C4-2B (cell line): ENCODE results near the gene BRD3.
A peak's percentile ranks its signal among the peaks of the same experiment; 100 is the strongest.

Experiments
- H3K27ac ChIP-seq: fragments of 450-650 bp; 2 replicates; pipeline ENCODE4 v1.5.1; 2017
- ZFX ChIP-seq: fragments of 450-650 bp; IDR thresholded peaks from 2 replicates; pipeline ENCODE4 v1.6.1; 2017
- TF ChIP-seq, protein P1 (sequence below): fragments of 450-650 bp; conservative IDR thresholded peaks from 2 replicates; pipeline ENCODE4 v1.5.1; 2017; ENCODE audit warnings: mild to moderate bottlenecking

The BRD3 gene

DNA sequence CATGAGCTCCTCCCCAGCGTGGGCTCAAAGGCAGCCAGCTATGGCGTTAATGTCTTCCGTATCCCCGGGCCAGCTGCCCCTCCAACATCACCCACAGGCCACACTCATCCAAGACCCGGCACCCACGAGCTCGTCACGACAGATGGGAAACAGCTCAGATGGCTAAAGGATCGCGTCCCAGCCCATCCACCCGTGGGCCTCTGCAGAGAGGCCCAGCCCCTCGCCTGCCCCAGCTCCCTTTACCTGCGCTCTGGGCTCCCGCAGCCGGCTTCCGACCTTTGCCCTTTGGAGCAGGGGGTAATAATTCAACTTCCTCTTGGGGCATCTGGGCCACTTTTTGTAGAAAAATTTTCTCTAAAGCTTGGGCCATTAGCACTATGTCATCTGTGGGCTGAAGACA lies 16.5 kb downstream of the BRD3 start:
- TF ChIP-seq ZFX, result no peak
- no peak overlapping the region for H3K27ac ChIP-seq

DNA sequence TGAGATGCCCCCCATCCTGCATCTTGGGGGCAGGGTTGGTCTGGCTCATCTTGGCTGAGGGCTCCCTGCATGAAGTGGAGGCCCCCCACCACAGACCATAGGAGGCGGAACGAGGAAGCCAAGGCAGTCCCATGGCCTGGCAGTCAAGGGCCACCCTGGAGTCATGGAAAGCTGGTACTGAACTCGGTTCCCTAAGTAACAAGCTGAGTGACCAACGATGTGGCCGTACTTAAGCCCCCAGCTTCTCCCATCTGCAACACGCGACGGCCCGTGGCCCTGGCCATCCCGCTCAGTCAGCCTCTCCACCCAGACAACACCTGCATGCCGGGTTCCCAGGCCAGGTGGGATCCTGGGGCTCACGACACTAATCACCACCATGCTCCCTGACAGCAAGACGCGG lies 17.1 kb downstream of the BRD3 start:
- TF ChIP-seq ZFX, result no peak
- TF ChIP-seq, protein P1, sequence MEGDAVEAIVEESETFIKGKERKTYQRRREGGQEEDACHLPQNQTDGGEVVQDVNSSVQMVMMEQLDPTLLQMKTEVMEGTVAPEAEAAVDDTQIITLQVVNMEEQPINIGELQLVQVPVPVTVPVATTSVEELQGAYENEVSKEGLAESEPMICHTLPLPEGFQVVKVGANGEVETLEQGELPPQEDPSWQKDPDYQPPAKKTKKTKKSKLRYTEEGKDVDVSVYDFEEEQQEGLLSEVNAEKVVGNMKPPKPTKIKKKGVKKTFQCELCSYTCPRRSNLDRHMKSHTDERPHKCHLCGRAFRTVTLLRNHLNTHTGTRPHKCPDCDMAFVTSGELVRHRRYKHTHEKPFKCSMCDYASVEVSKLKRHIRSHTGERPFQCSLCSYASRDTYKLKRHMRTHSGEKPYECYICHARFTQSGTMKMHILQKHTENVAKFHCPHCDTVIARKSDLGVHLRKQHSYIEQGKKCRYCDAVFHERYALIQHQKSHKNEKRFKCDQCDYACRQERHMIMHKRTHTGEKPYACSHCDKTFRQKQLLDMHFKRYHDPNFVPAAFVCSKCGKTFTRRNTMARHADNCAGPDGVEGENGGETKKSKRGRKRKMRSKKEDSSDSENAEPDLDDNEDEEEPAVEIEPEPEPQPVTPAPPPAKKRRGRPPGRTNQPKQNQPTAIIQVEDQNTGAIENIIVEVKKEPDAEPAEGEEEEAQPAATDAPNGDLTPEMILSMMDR, result no peak
- H3K27ac ChIP-seq, result no peak overlapping the region

DNA sequence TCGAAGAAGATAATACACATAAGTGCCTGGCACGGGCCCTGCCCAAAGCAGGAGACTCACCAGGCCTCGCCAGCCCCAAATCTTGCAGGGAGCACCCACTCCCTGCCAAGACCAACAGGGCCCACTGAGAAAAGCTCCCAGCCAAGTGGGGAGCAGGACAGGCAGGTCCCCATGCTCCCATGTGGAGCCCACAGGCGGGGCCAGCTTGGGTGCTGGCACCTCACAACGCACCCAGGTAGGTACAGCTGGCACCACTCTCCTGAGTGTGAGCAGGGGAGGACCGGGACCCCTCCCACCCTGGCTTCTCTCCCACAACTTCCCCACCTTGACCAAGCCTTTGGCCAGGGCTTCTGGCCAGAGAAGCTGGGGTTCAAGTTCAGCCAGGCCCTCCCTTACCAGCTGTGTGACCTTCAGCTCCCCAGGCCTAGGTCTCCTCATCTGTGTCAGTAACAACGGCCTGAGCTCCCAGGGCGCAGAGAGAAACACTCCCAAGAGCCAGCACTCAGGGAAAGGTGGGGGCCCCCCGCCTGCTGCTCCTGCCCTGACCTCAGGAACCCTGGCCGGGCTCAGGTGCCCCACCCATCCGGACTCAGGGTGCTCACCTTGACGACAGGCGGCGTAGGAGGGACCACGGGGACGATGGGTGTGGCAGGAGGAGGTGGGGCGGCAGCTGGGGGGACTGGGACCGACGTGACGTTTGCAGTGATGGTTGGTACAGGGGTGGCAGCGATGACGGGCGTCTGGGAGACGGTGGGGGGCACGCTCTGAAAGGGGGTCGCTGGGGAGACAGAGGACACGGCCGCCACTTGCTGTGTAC lies 17.8 kb downstream of the BRD3 start:
- H3K27ac ChIP-seq, result peak overlapping the region; percentile 34
- TF ChIP-seq ZFX, result no peak
- TF ChIP-seq, protein P1, result no peak

DNA sequence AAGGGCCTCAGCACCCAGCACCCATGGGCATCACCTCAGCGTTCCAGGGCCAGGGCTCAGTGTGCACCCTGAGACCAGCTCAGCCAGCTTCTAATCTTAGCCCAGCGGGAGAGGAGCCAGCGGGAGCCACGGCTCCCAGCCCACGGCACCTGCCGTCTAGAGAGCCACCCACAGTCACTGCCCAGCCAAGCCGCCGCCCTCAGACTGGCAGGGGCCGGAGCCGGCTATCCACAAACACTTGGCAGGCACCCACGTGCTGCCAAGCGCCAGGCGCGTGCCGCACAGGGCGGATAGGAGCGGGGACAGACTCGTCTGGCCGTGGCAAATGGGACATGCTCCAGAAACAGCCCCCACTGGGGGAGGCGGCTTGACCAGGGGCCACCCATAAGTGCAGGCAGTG lies 18.6 kb downstream of the BRD3 start:
- TF ChIP-seq, protein P1, result no peak
- no peak for TF ChIP-seq ZFX
- H3K27ac ChIP-seq, result peak overlapping the region; percentile 34

DNA sequence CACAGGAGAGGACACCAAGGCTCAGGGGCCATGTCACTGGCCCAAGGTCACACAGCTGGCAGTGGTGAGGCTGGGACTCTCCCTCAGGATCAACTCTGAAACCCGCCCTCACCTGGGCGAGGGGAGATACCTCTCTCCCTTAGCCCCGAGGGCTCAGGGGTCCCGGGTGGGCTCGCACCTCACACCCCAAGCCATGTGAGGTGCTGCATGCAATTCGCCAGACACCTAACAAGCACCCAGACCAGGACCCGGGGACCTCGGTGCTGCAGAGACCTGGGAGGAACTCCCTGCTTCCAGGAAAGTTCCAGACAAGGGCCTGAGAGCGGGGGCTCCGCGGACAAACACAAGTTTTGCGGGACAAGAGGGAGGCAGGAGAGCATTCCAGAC lies 19.3 kb downstream of the BRD3 start:
- TF ChIP-seq, protein P1, result no peak
- no peak for TF ChIP-seq ZFX
- peak overlapping the region; percentile 34 for H3K27ac ChIP-seq

DNA sequence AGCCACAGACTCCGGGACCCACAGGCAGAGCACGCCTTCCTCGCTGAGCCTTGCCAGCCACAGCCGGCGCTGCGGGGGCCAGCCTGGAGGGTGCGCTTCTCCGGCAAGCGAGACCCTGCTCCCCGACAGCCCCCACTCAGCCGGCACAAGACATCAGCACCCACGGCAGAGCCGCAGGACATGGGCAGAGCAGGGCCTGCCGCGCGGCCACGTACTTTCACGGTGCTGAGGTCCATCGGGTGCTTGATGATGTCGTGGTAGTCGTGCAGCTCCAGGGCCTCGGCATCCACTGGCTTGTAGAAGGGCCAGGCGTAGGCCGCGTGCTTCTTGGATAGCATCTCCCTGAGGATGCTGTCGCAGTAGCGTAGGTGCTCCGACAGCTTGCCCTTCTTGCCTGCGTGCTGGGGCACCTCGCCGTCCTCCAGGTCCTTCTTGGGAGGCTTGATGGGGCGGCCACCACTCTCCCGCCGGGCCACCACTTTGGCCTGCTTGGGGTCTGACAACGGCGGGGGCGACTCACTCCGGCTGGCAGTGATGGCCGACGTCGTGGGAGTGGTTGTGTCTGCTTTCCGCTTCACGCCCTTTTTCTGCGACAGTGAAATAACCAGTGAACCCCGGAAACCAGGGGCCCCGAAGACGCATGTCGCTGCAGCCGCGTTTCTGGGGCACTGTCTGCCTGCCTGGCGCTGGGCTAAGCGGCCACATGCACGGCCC lies 19.8 kb downstream of the BRD3 start:
- peak overlapping the region; percentile 65 for H3K27ac ChIP-seq
- TF ChIP-seq ZFX, result no peak
- TF ChIP-seq, protein P1, result no peak

DNA sequence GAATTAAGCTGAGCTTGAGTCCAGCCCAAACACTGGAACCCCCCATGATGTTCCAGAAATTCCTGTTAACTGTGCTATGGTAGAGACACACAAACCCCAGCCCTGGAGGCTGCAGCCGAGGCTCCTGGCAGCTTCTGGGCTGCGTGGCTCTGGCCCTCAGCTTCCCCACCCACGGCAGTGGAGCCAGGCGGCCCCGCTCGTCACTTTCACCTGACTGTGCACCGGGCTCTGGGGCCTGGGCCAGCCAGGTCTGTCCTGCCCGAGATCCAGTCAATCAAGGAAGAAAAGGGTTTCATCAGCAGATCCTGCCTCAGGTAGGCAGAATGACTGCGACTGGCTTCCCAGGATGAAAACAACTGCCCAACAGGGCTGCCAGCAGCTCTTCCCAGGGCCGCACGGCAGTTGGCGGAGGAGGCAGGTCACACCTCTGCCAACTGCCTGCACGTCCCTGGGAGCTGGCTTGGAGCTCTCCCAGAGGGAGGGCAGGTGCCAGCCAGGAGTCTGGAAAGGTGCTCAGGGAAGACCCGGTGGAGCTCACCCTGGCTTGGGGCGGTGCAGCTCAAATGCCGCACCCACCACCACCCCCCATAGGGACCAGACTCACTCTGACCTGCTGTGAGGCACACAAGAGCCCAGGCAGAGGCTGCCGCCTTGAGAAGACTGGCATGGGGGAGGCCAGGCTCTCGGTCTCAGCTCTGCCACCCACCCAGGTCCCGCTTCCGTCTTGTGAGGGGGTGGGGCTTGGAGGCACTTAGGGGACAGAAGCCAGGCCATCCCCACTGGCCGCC lies 20.7 kb downstream of the BRD3 start:
- no peak for TF ChIP-seq ZFX
- TF ChIP-seq, protein P1, result no peak
- peak overlapping the region; percentile 65 for H3K27ac ChIP-seq
